Breast epithelium (tissue), 3 donors: Measurements from ENCODE around the gene TMEM242.

ENCODE experiments used
- POLR2A ChIP-seq: fragments of 450-650 bp; IDR thresholded peaks from one replicate; pipeline ENCODE4 v1.6.1; 2016; ENCODE audit warnings: antibody characterized with exemption, mild to moderate bottlenecking, moderate library complexity
- POLR2AphosphoS5 ChIP-seq, 3 donors: sonication (generic); formaldehyde crosslinking; IDR thresholded peaks; one replicate each; pipeline ENCODE4 v1.6.1; 2017; ENCODE audit warnings: antibody characterized with exemption in 3 of 3
- TF ChIP-seq, protein P1 (sequence below), 3 donors: fragments of 450-650 bp; IDR thresholded peaks; one replicate each; pipeline ENCODE4 v1.5.1; 2016 to 2017; ENCODE audit warnings: antibody characterized with exemption in 3 of 3, mild to moderate bottlenecking in 3 of 3, moderate library complexity in 3 of 3

DNA sequence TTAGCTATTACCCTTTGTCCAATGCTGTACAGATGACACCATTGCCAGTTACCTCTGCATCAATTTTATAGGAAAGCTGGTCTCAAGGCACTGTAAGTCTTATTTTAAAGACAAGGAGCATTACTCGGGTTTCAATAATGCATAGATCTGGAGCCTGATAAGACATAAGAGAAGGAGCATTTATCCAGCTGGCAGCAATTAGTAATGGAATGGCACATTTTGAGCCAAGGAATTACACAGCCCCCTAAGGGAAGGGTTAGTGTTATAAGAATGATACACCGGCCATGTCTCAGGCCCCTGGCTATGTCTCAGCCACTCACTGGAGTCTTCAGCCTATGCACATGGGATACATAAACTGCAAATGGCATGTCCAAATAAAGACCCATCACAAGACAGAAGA is 23.1 kb upstream of the TMEM242 start:
- no peak for TF ChIP-seq POLR2A
- TF ChIP-seq, protein P1, sequence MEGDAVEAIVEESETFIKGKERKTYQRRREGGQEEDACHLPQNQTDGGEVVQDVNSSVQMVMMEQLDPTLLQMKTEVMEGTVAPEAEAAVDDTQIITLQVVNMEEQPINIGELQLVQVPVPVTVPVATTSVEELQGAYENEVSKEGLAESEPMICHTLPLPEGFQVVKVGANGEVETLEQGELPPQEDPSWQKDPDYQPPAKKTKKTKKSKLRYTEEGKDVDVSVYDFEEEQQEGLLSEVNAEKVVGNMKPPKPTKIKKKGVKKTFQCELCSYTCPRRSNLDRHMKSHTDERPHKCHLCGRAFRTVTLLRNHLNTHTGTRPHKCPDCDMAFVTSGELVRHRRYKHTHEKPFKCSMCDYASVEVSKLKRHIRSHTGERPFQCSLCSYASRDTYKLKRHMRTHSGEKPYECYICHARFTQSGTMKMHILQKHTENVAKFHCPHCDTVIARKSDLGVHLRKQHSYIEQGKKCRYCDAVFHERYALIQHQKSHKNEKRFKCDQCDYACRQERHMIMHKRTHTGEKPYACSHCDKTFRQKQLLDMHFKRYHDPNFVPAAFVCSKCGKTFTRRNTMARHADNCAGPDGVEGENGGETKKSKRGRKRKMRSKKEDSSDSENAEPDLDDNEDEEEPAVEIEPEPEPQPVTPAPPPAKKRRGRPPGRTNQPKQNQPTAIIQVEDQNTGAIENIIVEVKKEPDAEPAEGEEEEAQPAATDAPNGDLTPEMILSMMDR (IDR thresholded peaks at IDR 0.05), result no peak
- TF ChIP-seq POLR2AphosphoS5 (IDR thresholded peaks at IDR 0.05), result no peak
